Stomach (tissue), 4 donors: ENCODE results near the gene NYAP2.

ENCODE experiments used
- CTCF ChIP-seq, 7 experiments: fragments of 450-650 bp in 4 of 7; fragments of 200-600 bp in 3 of 7; sonication (generic) in 3 of 7; IDR thresholded peaks; one replicate each; pipeline ENCODE4 v1.5.1; 2016 to 2019; ENCODE audit warnings: antibody characterized with exemption in 7 of 7, control low read depth in 2 of 7, mild to moderate bottlenecking in 1 of 7
- POLR2A ChIP-seq, 4 donors: fragments of 450-650 bp; IDR thresholded peaks; one replicate each; pipeline ENCODE4 v1.6.1; 2016; ENCODE audit warnings: antibody characterized with exemption in 4 of 4, control low read depth in 2 of 4, mild to moderate bottlenecking in 1 of 4, moderate library complexity in 1 of 4

GRCh38 chr2:225693259-225693658 is 293.7 kb downstream of the NYAP2 start:
- TF ChIP-seq CTCF (IDR thresholded peaks at IDR 0.05) (no peak), POLR2A (IDR thresholded peaks at IDR 0.05) (no peak)
